Stimulated activated CD4-positive, alpha-beta T cell treated with anti-CD3 and anti-CD28 coated beads, TNF-alpha, amount 100 ng/mL, for 1 hour (primary cell): ENCODE results near the gene SP140L.
"Not testable (repeated sequence)": the region's sequence is repeated elsewhere in the genome, so short reads cannot be mapped to it uniquely, and the experiment has no call there.

ENCODE experiments used
- DNase-seq, 3 donors: peaks; one replicate each; pipeline ENCODE4 v3.0.0-alpha.2; 2020; ENCODE audit warnings: low read depth in 3 of 3, low spot score in 1 of 3

Gene SP140L

DNA sequence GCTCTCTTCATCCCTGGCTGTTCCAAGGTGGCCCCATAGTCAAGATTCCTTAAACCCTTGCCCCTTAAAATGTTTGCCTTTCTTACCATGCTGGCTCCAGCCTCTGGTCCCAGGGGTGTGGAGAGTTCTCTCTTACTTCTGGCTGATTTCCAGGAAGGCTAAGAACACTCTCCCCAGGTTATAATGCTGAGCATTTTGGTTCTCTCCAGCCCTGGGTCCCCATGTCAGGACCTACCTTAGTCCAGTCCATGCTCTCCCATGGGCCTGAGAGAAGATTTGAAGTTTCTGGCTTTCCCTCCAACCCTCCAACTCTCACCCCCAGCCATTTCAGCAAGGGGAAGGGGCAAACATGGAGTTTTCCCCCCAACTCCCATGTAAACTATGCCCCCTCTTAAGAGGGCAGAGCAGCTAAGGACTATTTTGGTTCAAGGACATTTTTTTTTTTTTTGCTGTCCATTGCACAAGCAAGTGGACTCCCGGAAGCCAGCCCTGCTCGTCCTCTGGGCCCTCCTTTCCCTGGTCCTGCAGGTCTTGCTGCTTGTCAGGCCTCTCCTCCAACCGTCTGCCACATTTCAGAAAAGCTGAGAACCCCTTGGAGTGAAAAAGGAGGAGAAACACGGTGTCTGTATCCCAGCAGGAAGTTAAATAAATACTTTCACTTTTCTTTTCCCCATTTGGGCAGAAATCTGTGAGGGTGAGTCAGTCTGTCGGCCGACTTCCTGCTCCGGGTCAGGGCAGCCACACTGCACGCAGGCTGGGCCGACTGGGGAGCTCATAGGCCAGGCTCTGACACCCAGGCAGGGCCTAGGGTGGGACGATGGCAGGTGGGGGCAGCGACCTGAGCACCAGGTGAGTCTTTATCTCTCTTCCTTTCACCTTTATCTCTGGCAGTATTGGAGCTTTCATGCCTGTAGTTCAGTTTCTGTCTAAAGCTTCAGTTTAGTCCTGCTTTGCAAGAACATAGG lies at the start of gene SP140L:
TSS of gene SP140L (plus strand) at position 741 of the 965 bp plus-strand sequence. CDS start at position 818, 77 bp downstream.
- peak; percentile 49 to 60 (median 55) for DNase-seq

DNA sequence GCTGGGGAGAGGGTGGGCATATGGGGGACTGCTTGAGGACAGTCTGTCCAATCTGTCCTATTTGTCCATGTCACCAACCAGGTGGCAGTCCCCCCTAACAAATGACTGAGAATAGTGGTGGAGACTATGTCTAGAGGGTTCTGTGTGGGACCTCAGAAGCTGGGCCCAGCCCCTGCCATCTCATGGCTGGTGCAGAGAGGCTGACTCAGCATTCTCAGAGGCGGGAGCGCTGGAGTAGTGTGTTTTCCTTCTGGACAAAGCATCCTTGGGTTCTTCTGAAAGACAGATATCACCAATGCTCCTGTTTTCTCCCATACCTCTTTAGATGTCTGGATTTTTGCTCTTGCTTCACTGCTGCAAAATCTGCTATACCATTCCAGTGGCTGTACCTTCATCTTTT lies 44.1 kb upstream of the SP140L start:
- DNase-seq = no peak

DNA sequence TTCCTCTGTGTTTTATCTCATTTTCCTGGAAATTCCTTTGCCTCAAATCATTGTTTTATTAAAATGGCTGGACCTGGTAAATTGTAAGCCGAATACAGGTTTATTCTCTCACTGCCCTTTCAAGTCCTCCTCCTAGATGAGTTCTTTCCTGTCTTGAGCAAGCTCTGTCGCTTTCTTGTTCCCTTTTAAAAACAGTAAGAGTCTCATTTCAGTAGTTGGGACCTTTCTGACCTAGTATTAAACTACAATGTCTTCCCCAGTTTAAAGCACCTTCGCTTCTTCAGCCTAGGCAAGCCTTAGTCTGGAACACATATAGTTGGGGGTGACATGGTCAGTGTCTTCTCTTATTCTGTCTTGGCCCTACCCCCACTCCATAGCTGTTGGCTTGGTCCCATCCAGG lies 40.9 kb upstream of the SP140L start:
- DNase-seq = no peak

DNA sequence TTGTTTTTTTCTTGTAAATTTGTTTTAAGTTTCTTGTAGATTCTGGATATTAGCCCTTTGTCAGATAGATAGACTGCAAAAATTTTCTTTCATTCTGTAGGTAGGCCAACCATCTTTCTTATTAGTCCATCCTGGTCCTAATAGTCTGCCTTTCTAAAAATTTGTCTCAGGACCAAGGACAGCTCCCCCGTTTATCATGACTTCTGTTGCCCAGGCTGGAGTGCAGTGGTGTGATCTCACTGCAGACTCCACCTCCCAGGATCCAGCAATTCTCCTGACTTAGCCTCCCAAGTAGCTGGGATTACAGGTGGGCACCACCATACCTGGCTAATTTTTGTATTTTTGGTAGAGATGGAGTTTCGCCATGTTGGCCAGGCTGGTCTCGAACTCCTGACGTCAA lies 37.7 kb upstream of the SP140L start:
- DNase-seq = not testable (repeated sequence)

DNA sequence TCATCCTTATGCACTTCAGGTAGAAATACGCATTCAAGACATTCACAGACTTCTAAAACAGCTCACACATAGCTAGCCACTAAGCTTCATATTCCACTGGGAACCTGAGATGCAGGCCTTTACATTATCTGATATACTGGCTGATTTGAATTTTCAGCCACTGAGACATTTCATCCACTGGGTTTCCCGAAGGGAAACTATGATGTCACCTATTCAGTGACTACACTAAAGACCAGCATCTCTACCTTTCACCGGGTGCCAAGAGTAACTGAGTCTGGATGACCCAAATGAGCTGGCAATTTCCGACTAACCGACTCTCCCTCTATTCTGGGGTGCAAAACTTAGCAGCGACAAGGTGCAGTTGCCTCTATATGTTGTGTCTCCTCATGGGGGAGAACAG lies 31.8 kb upstream of the SP140L start:
- DNase-seq = no peak

DNA sequence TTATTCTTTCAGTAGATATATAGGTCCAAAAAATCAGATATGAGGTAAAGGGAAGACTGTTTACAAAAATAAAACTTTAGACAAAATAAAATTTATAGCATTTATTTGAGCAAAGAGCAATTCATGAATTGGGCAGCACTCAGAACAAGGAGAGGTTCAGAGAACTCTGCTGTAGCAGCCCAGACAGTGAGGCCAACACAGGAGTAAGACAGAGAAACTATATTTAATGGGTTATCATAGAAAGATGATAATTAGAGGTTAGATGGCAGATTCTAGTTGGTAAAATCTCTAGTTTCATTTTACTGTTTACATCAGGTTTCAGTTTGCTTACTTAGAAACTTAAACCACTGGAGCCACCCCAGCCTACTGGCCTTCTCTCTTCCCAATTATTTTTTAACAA lies 30.1 kb upstream of the SP140L start:
- DNase-seq = no peak

DNA sequence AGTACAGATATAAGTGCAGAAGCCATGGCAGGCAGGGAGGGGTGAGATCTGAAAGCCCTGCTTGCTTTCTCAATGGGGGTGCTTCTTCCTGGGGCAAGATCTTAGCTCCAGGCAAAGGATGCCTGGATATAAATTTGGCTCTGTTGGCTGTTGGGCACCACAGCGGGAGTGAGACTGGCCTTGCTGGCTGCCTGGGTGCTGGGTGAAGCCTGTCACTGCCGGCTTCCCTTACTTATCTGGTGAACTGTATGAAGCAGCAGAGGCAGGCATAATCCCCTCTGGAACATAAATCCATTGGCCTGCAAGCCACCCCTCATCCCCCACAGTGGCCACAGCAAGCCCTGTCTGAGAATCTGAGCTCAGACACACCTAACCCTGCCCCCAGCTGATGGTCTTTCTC lies 27.4 kb upstream of the SP140L start:
- DNase-seq = no peak

DNA sequence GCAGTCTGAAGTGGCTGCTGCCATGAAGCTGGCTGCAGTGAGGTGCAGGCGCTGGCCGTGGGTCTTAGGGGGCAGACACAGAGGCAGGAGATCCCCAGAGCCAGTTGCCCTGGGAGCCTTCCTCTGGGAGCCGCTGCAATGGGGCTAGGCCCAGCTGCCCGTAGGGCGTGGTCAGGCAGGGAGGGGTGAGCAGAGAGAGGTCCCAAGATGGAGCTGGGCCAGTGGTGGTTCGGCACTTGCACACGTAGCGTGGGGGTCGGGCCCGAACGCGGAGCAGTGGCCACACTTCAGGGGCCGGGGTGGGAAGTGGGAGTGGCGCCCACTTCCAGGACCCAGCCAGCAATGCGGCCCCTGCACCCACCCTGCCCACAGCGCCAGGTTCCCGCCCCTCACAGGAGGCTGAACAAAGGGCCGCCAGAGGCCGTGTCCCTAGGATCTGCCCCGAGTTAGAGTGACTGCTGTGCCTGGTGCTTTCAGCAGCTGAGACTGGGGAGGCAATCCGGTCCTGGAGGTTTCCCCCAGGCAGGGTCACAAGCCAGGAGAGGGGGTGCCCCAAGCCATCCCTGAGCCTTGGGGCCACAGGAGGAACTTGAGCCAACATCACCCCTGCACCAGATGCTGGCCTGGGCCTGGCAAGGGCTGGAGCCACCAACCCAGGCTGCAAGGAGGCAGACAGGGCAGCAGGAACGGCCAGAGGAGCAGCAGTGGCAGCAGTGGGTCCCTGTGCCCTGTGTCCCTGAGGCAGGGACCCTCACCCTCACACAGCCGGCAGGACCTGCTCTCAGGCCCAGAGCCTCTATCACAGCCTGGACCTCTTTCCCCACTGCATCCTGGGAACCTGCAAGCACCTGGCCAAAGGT lies 21.3 kb upstream of the SP140L start:
- no peak for DNase-seq

DNA sequence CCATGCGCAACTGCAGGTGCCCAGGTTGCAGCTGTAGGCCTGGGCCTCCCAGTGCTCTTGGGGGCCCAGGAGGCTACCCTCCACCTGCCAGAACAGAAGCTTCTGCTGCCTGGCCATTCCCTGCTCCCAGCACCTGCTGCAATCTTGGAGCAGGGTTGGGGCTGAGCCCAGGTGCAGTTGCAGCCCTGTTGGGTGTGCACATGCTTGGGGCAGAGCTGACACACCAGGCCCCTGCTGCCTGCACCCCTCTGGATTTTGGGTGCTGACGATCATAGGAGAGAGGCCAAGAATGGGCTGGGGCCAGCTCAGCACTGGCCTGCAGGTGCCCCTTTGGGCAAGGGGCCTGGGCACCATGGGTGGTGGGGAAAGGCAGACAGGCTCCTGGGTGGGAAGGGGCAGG lies 20.5 kb upstream of the SP140L start:
- no peak for DNase-seq

DNA sequence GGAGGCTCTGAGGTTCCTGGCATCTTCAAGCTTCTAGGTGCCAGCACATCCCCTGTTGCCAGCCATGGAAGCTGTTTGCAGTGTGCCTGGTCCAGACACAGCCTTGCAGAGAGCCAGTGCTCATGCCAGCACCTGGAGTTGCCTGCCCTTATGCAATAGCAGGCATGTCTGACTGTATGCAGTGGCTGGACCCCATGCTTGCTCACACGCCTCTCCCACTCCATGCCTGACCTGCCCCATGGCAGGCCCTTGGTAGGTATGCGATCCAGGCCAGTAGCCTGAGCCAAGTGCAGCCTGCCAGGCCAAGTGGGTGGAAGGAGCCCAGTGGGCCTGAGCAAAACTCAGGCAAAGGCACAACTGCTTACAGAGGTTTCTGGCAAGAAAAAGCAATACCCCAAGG lies 19.5 kb upstream of the SP140L start:
- no peak for DNase-seq

DNA sequence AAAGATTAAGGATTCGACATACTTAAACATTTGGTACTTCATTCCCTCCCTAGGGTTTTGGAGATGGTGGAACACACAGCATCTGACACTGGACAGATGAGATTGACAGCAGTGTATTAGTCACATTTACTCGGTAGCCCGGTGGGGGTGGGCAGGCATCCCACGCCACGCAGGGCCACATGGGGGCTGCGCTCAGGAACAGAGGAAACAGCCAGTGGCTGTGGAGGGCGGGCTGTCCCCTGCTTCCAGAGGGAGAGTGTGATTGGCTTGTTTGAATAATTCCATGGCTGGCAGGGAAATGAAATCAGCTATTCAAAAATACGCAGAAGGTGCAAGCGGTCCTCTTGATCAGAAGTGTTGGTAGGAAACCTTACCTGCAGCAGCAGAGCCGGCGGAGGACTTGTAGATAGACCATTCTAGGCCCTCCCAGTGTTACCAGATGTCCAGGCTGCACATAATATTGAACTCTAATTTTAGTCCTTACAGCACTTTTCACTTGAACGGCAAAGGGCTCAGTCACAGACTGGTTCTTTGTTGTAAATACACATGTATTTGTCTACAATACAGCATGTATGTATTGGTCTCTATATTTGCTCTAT lies 18.5 kb upstream of the SP140L start:
- no peak for DNase-seq

DNA sequence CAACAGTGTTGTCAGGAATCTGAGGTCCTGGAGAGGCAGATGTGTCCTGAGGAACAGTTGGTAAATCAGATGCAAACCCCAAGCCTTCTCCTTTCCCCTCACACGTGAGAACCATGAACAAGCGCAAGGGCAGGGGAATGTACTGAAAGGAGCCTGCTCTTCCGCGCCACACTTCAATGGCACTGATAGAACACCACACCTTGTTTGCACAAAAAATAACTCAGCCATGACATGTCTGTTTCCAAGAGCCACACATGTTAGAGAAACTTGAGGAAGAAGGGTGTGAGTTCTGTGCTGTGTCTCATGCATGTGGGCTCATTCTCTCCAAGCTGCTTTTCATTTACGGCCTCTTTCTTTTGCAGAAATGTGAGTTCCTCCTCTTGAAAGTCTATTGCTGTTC lies 16.2 kb upstream of the SP140L start:
- not testable (repeated sequence) for DNase-seq

DNA sequence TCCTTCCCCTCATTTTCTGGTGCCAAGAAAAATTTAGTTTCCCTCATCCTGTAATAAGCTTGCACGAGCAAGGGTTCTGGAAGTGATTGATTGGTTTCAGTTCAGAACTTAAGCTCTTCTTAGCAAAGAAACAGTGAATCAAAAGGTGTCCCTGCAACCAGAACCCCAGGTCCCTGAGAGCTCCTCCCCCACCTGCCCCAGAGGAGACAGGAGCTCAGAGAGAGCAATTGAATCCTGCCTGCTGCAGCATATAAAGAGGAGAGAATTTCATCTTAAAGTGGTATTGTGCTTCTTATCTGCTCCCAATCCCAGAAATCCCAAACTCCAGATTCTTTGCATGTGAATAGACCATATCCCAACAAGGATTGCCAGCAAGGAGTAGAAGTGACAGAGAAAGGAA lies 15.4 kb upstream of the SP140L start:
- DNase-seq = not testable (repeated sequence)

DNA sequence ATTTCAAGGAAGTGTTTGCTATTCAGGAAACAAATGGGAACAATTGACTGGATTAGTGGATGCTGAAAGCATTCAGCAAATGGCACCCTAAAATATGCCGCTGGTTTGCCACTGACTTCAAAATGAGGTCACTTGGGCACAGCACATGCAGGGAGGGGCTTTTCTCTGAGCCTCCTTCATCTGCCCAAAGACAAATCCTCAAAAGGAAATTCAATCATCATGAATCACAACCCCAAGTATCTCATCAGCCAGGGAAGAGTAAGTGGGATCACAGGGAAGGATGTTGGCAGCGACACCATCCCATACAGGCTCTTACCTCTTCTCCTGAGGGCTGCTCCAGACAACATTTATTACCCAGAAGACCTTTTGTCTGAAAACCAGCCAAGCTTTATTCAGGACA lies 14.4 kb upstream of the SP140L start:
- no peak for DNase-seq

DNA sequence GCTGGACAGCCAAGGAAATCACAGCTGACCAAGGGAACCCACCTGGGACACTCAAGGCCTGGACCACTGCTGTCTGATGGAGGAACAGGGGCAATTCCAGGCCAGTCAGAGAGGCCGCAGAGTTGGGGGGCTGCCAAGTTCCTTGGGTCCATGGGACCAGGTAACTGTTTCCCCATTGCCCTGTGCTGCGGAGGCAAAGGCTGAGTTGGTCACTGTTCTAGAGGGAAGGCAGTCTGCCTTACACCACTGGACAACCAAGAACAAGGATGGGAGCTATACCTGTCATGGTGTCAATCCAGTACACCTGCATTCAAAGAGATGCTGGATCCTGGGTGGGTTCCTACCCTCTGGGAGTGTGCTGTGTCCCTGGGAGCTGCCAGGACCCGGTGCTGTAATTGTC lies 9.6 kb upstream of the SP140L start:
- DNase-seq = no peak

DNA sequence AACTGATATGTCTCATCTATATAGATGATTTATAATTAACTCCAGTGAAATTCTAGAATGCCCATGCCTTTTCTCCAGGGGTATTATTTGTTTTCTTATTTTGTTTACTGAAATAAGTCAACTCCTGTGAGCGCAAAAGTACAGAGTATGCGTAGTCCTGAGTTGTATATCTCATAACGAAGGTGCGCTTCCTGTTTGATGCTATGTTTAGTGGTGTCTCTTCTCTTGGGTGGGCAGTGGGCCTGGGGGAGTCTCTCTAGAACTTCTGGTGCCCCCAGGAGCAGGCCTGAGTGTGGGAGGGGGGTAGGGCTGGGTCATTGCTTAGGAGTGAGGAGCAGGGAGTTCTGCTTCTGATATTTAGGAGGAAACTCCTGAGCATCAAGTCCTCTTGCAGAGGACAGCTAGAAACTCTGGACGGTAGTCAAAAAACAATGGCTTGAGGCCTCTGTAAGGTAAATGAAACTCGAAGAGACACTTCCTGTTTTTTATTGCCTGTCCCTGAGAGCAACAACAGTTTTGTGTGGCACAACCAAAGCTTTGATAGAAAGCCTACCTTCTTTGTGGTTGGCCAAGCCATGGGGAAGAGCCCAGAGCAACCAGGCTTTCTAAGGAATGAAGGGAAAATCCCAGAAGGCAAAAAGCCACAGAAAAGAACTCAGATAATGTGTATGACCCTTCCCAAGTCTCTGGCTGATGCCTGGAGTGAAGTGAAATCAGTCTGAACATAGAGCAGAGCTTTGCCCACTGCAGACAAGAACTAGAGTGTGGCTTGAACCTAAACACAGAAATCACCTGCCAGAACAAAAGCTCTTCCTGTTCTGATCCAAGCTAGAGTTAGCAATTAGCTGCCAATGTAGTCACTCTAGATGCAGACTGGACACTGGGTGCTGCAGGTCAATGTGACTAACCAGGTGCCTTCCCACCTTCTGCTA lies 8.5 kb upstream of the SP140L start:
- no peak for DNase-seq

DNA sequence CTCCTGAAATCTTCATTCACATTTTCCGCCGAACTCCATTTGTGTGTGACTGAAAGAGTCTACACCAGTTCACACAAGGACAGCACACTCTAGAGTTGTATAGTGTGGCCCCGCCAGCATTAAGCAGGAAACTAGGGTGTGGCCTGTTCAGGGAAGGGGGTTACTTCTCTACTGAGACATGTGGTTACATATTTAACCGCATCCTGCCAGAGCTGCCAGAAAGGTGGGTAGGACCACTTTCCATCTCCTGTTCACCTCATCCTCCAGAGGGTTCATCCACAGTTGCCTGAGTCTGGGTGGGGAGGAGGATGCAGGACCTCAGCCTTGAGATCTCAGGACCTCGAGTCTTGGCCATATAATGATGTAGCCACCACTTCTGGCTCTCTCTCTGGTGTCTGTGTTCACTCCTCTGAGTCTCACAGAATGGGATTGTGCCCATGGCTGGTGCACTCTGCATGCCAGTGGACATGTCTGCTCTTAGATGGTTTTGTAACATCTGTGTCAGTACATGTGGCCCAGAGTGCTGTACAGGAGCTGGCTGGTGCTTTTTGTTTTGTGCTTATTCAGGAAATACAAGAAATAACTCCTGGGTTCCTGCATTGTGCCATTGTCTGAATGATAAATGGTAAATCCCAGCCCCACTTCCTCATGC lies 7.7 kb upstream of the SP140L start:
- DNase-seq = peak in 2 of 3 donors; percentile 37 to 54

DNA sequence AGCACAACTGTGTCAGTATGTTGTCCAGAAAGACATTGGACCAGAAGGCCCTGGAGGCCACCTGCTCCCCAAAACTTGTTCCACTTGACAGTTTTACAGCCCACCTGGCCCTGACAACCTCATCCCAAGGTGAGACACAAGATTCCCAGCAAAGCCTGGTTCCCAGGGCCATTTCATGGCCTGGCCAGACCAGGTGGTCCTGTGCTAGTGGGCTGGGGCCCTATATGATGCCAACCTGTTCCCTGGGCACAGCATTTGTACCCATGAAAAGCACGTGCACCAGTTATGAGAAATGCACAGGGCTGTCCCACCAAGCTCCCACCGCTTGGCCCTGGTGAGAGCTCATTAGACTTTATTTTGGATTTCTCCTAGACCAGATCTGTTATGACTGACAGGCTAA lies 6.0 kb upstream of the SP140L start:
- DNase-seq = no peak

DNA sequence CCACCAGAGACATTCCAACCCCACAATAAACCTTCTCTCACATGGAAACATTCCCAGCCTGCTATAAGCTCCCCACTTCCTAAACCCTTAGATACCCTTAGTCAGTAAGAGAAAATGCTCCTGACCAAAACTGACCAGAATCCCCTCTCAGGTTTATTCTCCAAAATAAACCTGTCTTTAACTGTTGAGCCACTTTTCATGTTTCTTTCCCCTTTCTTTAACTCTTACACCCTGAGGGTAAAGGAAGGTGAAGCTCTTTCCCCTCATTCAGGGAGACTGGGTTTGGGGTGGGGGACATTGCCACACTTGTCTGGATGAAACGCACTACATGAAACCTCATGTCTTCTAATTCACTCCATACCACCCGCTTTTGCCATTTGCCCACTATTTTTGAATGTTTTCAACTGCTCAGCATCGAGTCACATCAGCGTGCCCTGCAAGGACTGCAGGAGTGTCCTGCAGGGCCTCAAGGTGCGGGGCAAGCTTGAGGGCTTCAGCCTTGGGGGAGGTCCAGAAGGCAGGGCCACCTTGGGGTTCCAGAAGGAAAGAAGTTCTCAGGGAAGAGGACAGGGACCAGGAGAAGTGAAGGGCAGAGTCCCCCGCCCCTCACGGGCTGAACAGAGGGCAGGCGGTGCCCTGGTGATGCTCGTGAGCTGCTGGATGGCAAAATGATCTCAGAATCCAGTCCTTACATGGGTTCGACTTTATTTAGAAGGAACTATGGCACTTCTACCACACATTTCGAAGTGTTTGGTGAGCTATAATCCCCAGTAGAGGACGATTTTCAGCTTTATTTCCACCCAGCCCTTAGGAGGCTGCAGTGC lies 4.2 kb upstream of the SP140L start:
- DNase-seq = no peak
